Progenitor cell of endocrine pancreas (in vitro differentiated cells): ENCODE measurements around the gene IQCK. TPM values are rescaled to one million over a fixed set of nuclear protein-coding genes. Genes with fewer than 3 reads are reported as not detected.

ENCODE experiments used
- DNase-seq: peaks from one replicate; pipeline ENCODE4 v3.0.0; 2021; ENCODE audit warnings: low spot score; ENCODE audit not compliant: unreplicated experiment
- H3K27ac Mint-ChIP-seq: 2 replicates; pipeline ENCODE4 v1.8.0; 2021; ENCODE audit warnings: mild to moderate bottlenecking, moderate library complexity, mixed read lengths
- H3K27me3 Mint-ChIP-seq: 2 replicates; pipeline ENCODE4 v1.8.0; 2021; ENCODE audit warnings: mixed read lengths
- H3K36me3 Mint-ChIP-seq: 2 replicates; pipeline ENCODE4 v1.8.0; 2022; ENCODE audit warnings: mixed read lengths; ENCODE audit not compliant: insufficient read depth
- H3K4me1 Mint-ChIP-seq: 2 replicates; pipeline ENCODE4 v1.8.0; 2021; ENCODE audit warnings: low read depth, mixed read lengths
- H3K4me3 Mint-ChIP-seq: 2 replicates; pipeline ENCODE4 v1.8.0; 2021; ENCODE audit warnings: low read depth, mild to moderate bottlenecking, moderate library complexity, mixed read lengths
- H3K9me3 Mint-ChIP-seq: 2 replicates; pipeline ENCODE4 v1.8.0; 2021; ENCODE audit warnings: low read depth, mixed read lengths
- total RNA-seq: library from RNA; stranded (reverse); gene quantifications from 2 replicates; pipeline ENCODE4 v1.2.1, GENCODE V29; 2021
- TF ChIP-seq, protein P1 (sequence below): fragments of 200-600 bp; sonication (generic); IDR thresholded peaks from one replicate; pipeline ENCODE4 v1.5.0; 2021; ENCODE audit warnings: antibody characterized with exemption, mild to moderate bottlenecking; ENCODE audit not compliant: unreplicated experiment

IQCK gene
- total RNA-seq, 1 donor from 2014 or later = 33.2 TPM

DNA sequence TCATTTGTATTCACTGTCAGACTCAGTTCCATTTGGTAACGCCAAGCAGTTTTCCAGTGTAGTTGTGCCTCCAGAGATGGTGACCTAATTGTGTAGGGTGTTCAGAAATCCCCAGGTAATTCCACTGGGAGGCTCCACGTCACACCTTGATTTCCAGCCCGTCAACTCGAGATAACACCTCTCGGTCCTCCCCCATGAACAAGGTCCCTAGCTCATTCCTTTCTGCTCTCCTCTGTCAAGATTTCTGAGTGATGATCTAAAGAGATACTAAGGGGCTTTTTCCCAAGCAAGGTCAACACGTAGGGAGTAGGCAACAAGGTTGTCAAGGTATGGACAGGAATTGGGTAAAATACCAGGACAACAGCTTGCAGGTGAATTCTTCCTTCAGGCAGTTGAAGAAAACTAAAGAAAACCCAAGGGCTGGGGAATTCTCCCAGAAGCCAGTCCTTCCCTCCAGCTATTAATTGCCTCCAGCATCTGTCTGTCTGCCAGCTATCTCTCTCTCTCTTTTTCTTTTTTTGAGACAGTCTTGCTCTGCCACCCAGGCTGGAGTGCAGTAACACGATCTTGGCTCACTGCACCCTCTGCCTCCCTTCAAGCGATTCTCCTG lies 135.2 kb downstream of the IQCK start:
- Mint-ChIP-seq H3K27ac (no peak overlapping the region), H3K4me1 (peaks cover 3% of the 10 kb centered on the region)

DNA sequence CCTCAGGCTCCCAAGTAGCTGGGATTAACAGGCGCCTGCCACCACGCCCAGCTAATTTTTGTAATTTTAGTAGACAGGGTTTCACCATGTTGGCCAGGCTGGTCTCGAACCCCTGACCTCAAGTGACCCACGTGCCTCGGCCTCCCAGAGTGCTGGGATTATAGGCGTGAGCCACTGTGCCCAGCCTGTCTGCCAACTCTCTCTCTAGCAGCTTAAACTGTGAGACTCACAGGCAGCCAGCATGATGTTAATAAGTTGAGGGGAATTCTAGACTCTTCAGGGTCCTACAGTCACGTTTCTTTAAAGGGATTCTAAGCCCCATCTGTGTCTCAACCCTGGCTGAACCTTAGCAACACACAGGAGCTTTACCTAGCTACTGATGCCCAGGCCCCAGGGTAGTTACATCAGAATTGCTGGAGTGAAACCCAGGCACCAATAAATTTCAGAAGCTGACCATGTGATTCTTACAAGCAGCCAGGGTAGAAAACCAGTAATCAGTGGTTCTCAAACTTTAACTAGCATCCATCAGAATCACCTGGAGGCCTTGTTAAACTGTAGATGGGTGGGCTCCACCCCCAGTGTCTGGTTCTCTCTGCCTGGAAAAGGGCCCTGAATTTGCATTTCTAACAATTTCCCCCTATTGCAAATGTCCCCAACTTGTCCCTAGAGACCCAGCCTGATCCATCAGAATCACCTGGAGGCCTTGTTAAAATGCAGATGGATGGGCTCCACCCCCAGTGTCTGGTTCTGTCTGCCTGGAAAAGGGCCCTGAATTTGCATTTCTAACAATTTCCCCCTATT lies 135.9 kb downstream of the IQCK start:
- no peaks in the 10 kb centered on the region for H3K9me3 Mint-ChIP-seq
- H3K27me3 Mint-ChIP-seq = no peaks in the 10 kb centered on the region
- no peak overlapping the region for H3K4me3 Mint-ChIP-seq
- DNase-seq = no peak
- H3K4me1 Mint-ChIP-seq = peaks cover 3% of the 10 kb centered on the region
- H3K36me3 Mint-ChIP-seq = peaks cover 18% of the 10 kb centered on the region
- H3K27ac Mint-ChIP-seq = no peak overlapping the region
- TF ChIP-seq, protein P1, sequence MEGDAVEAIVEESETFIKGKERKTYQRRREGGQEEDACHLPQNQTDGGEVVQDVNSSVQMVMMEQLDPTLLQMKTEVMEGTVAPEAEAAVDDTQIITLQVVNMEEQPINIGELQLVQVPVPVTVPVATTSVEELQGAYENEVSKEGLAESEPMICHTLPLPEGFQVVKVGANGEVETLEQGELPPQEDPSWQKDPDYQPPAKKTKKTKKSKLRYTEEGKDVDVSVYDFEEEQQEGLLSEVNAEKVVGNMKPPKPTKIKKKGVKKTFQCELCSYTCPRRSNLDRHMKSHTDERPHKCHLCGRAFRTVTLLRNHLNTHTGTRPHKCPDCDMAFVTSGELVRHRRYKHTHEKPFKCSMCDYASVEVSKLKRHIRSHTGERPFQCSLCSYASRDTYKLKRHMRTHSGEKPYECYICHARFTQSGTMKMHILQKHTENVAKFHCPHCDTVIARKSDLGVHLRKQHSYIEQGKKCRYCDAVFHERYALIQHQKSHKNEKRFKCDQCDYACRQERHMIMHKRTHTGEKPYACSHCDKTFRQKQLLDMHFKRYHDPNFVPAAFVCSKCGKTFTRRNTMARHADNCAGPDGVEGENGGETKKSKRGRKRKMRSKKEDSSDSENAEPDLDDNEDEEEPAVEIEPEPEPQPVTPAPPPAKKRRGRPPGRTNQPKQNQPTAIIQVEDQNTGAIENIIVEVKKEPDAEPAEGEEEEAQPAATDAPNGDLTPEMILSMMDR = no peak

More for the DNA sequence above, 135.2 kb downstream of the IQCK start:
- TF ChIP-seq, protein P1 = no peak
- Mint-ChIP-seq H3K4me3 (no peak overlapping the region), H3K27me3 (no peaks in the 10 kb centered on the region), H3K36me3 (peaks cover 16% of the 10 kb centered on the region), H3K9me3 (no peaks in the 10 kb centered on the region)
- no peak for DNase-seq

DNA sequence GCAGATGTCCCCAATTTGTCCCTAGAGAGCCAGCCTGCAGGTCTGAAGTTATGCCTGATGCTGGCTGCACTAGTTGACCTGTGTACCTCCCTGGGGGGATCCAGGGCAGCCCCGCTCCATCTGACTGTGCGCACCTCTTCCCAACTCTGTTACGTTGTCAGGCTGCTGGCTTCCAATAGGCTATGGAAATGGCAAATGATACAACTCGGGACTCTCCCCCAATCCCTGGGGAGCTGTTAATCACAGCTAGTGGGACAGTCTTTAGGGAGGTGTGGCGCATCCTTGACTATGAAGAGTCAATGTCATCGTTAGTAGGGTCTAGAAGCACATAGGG lies 136.4 kb downstream of the IQCK start:
- TF ChIP-seq, protein P1 = no peak
- Mint-ChIP-seq H3K27me3 (no peaks in the 10 kb centered on the region), H3K4me3 (no peak overlapping the region), H3K9me3 (no peaks in the 10 kb centered on the region), H3K4me1 (peaks cover 3% of the 10 kb centered on the region), H3K27ac (no peak overlapping the region), H3K36me3 (peaks cover 24% of the 10 kb centered on the region)
- DNase-seq = no peak

DNA sequence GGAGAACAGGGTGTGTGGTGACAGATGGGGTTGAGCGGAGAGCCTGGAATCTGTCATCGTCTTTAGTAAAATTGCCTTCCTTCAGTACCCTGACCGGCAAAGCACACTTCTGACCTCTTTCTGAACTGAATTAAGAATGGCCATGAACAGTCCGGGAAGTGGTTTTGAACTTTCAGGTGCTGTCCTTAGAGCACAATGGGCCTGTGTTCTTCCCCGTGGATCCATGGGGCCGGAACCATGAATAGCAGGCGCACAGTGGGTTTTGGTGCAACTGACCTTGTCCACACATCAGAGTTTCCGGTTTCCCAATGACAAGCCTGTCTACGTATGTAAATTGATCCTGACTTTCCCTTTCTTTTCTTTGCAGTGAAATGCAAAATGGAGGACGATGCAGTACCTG lies 138.0 kb downstream of the IQCK start:
- H3K4me1 Mint-ChIP-seq = peaks cover 3% of the 10 kb centered on the region
- TF ChIP-seq, protein P1 = no peak
- no peaks in the 10 kb centered on the region for H3K9me3 Mint-ChIP-seq
- no peak overlapping the region for H3K4me3 Mint-ChIP-seq
- H3K27me3 Mint-ChIP-seq = no peaks in the 10 kb centered on the region
- H3K36me3 Mint-ChIP-seq = peaks cover 31% of the 10 kb centered on the region
- DNase-seq = no peak
- no peak overlapping the region for H3K27ac Mint-ChIP-seq

DNA sequence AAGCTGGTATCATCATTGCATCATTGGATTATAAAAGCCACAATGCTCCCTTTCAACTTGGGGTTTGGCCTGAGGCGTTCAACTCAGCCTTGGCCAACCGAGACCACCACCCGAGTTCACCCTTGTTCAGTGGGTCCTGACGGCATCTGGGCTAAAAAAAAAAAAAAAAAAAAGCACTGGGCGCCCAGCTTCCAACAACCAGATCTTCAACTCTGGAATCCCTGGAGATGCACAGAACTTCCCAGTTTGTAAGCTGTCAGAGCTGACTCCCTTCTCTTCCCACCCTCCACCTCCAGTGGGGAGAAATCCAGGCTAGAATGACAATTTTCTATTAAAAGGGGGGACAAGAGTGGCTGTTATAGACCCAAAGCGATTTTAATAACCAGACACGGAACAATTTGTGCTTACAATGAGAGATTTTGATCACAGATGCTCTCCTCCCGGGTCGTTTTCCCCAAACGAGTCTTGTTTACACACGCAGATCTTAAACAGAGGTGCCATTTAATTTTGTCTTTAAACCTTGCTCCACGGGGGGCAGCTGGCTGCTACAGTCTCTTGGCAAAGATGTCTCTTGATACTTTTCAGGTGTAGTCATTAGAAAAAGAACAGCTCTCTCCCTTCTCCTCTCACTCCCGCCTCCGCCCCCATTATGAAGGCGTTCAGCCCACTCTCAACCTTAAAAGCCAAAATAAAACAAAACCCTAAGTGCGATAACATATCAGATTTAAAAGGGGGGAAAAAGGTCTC lies 139.7 kb downstream of the IQCK start:
- no peak for DNase-seq
- TF ChIP-seq, protein P1 = no peak
- H3K36me3 Mint-ChIP-seq = peaks cover 39% of the 10 kb centered on the region
- no peaks in the 10 kb centered on the region for H3K27me3 Mint-ChIP-seq
- H3K9me3 Mint-ChIP-seq = no peaks in the 10 kb centered on the region
- no peak overlapping the region for H3K27ac Mint-ChIP-seq
- peaks cover 10% of the 10 kb centered on the region for H3K4me1 Mint-ChIP-seq
- H3K4me3 Mint-ChIP-seq = no peak overlapping the region
